Pancreas (tissue), 10 donors: ENCODE measurements around the gene ELAC1. TPM values are rescaled to one million over a fixed set of nuclear protein-coding genes. Genes with fewer than 3 reads are reported as not detected.

Source experiments
- ATAC-seq, 4 donors: fragments of 200-7000 bp; cut with Tn5 transposase; one replicate each; pipeline versions ENCODE4 v1.8.0 to v1.9.1; 2020; ENCODE audit warnings: mild to moderate bottlenecking in 4 of 4, moderate library complexity in 4 of 4
- DNase-seq, 6 donors: peaks; one replicate each; pipeline ENCODE4 v3.0.0-alpha.2; 2020
- FAIRE-seq: peaks from 2 replicates; lab custom pipeline; 2012; peaks lifted over from hg19 to GRCh38; lab: Jason Lieb, UNC
- H3K27ac ChIP-seq, 4 donors: fragments of 200-600 bp; sonication (generic); 1 replicate in 3 of 4; 2 replicates in 1 of 4; pipeline versions ENCODE4 v1.5.0 to v1.8.0; 2020
- H3K27me3 ChIP-seq, 4 donors: fragments of 200-600 bp; one replicate each; pipeline ENCODE4 v1.8.0; 2021
- H3K36me3 ChIP-seq, 3 donors: fragments of 200-600 bp; sonication (generic) in 1 of 3; one replicate each; pipeline versions ENCODE4 v1.5.0 to v1.8.0; 2020 to 2021
- H3K4me1 ChIP-seq, 3 donors: fragments of 200-600 bp; one replicate each; pipeline ENCODE4 v1.8.0; 2021
- H3K4me3 ChIP-seq, 4 donors: fragments of 200-600 bp; sonication (generic) in 2 of 4; one replicate each; pipeline versions ENCODE4 v1.5.0 to v1.8.0; 2020 to 2021
- H3K9me3 ChIP-seq, 4 donors: fragments of 200-600 bp; one replicate each; pipeline ENCODE4 v1.8.0; 2021
- CTCF ChIP-seq, 4 donors: fragments of 200-600 bp; sonication (generic) in 3 of 4; IDR thresholded peaks; one replicate each; pipeline versions ENCODE4 v1.5.0 to v1.8.0; 2021; ENCODE audit warnings: antibody characterized with exemption in 4 of 4
- WGBS, 2 donors: extraction: QIAGEN DNeasy Blood & Tissue Kit; methylation state at CpG; one replicate each; pipeline ENCODE4 v1.1.7; 2013; 5-methylcytosine and 5-hydroxymethylcytosine counted together
- intact Hi-C, 3 donors: fragments of 100-400 bp; cut with DNase I; formaldehyde crosslinking; loops; one replicate each; pipeline versions ENCODE4 v1.11.1 to v1.14.2; 2022
- polyA plus RNA-seq, 2 donors: library from polyadenylated mRNA; stranded (reverse); fragments of 200-250 nt; gene quantifications; one replicate each; pipeline ENCODE4 v1.2.3, GENCODE V29; 2013
- total RNA-seq, 6 donors: library from RNA; stranded (reverse); fragmentation: NEBNext Ultra II Directional in 4 of 6; extraction: Animal tissue kit (Norgen Biotek cat#: 25700) in 4 of 6; gene quantifications; one replicate each; pipeline versions ENCODE4 v1.2.1 to v1.2.4, GENCODE V29; 2021 to 2023
- donor health status: healthy with polysubstance abuse.
- donor health status: DM: no; HTN: no; CAD: no; lungs with moderate emphysema.
- donor health status: DM: no; HTN: no; CAD: no.
- donor health status: control.
- donor health status: control.
- donor health status: Bipolar disorder and iron deficiency.
- donor health status: DM: yes; HTN: yes; CAD: no.
- donor health status: DM: no; HTN: no; CAD: no.
- donor health status: DM: no; HTN: no; CAD: no.
- donor health status: DM: yes; HTN: yes; CAD: no.

Gene ELAC1
- total and polyA plus RNA-seq, 8 donors = 4.9 to 9.7 (median 5.9) TPM

GRCh38 chr18:50981381-50981780 lies 13.5 kb downstream of the ELAC1 start:
- peak overlapping the region in 2 of 4 donors; percentile 12 to 32 for H3K27ac ChIP-seq
- ATAC-seq = no peak
- DNase-seq = no peak
- no peak overlapping the region for H3K4me3 ChIP-seq
- peaks cover 0 to 3% (median 0%) of the 10 kb centered on the region in 3 donors for H3K4me1 ChIP-seq
- FAIRE-seq = no peak
- H3K36me3 ChIP-seq = peaks cover 0 to 19% (median 1%) of the 10 kb centered on the region in 3 donors
- no peaks in the 10 kb centered on the region for H3K9me3 ChIP-seq
- intact Hi-C loops = no loop called here
- 36% methylated on average over 1 of the region's 1 CpG for WGBS, 2 donors
- no peaks in the 10 kb centered on the region for H3K27me3 ChIP-seq
- no peak for TF ChIP-seq CTCF (IDR thresholded peaks at IDR 0.05)

GRCh38 chr18:50982086-50982801 lies 14.4 kb downstream of the ELAC1 start:
- Histone ChIP-seq H3K4me3 (no peak overlapping the region), H3K27ac (peak overlapping the region in 1 of 4 donors; percentile 8), H3K27me3 (no peaks in the 10 kb centered on the region), H3K4me1 (peaks cover 0 to 4% (median 0%) of the 10 kb centered on the region in 3 donors), H3K36me3 (peaks cover 0 to 11% (median 0%) of the 10 kb centered on the region in 3 donors), H3K9me3 (no peaks in the 10 kb centered on the region)
- intact Hi-C loops = no loop called here
- TF ChIP-seq CTCF (IDR thresholded peaks at IDR 0.05) = no peak
- 85 to 86% methylated on average over 8 of the region's 8 CpGs for WGBS, 2 donors
- FAIRE-seq = no peak
- DNase-seq = no peak
- no peak for ATAC-seq

- TF ChIP-seq CTCF (IDR thresholded peaks at IDR 0.05) = no peak
- ATAC-seq (peak in 1 of 4 donors; percentile 28), DNase-seq (no peak), FAIRE-seq (no peak)
- H3K4me1 ChIP-seq = peaks cover 0 to 4% (median 0%) of the 10 kb centered on the region in 3 donors
- H3K27me3 ChIP-seq = no peaks in the 10 kb centered on the region
- H3K9me3 ChIP-seq = no peaks in the 10 kb centered on the region
- peaks cover 0 to 5% (median 0%) of the 10 kb centered on the region in 3 donors for H3K36me3 ChIP-seq
- 95 to 96% methylated on average over 3 of the region's 3 CpGs for WGBS, 2 donors
- no peak overlapping the region for H3K4me3 ChIP-seq
- no peak overlapping the region for H3K27ac ChIP-seq
- intact Hi-C loops = no loop called here
Observed at GRCh38 chr18:50982802-50983179, 15.0 kb downstream of the ELAC1 start.

- no peak for TF ChIP-seq CTCF (IDR thresholded peaks at IDR 0.05)
- intact Hi-C loops = no loop called here
- no peak overlapping the region for H3K27ac ChIP-seq
- DNase-seq (no peak), ATAC-seq (peak in 3 of 4 donors; percentile 48 to 58 (median 54)), FAIRE-seq (no peak)
- no peaks in the 10 kb centered on the region for H3K9me3 ChIP-seq
- WGBS, 2 donors = 83 to 86% methylated on average over 2 of the region's 2 CpGs
- peaks cover 0 to 4% (median 0%) of the 10 kb centered on the region in 3 donors for H3K4me1 ChIP-seq
- H3K4me3 ChIP-seq = no peak overlapping the region
- H3K36me3 ChIP-seq = no peaks in the 10 kb centered on the region
- no peaks in the 10 kb centered on the region for H3K27me3 ChIP-seq
Observed at GRCh38 chr18:50986360-50987087, 18.7 kb downstream of the ELAC1 start.
